Ureter (tissue), 1 donor: ENCODE measurements around the gene CFAP46. TPM values are rescaled to one million over a fixed set of nuclear protein-coding genes. Genes with fewer than 3 reads are reported as not detected.
"Not testable (repeated sequence)": the region's sequence is repeated elsewhere in the genome, so short reads cannot be mapped to it uniquely, and the experiment has no call there.

Source experiments
- DNase-seq: peaks from one replicate; pipeline ENCODE4 v3.0.0-alpha.2; 2020; ENCODE audit warnings: low spot score
- total RNA-seq: library from RNA; stranded (reverse); gene quantifications from one replicate; pipeline ENCODE4 v1.2.4, GENCODE V29; 2023
- donor health status: DM: yes; HTN: yes; CAD: no.

Gene CFAP46
- total RNA-seq, 1 donor from 2014 or later: 1.7 TPM

- no peak for DNase-seq
These were observed 114.4 kb downstream of the CFAP46 start for GRCh38 chr10:132827861-132828539.

GRCh38 chr10:132827423-132827789 is 115.0 kb downstream of the CFAP46 start:
- DNase-seq: peak; percentile 17

GRCh38 chr10:132826524-132827422 is 115.6 kb downstream of the CFAP46 start:
- peak; percentile 37 for DNase-seq

GRCh38 chr10:132825783-132826523 is 116.4 kb downstream of the CFAP46 start:
- DNase-seq: not testable (repeated sequence)

- no peak for DNase-seq
These were observed 122.3 kb downstream of the CFAP46 start for GRCh38 chr10:132820056-132820455.

- no peak for DNase-seq
These were observed 124.6 kb downstream of the CFAP46 start for GRCh38 chr10:132817701-132818211.

- no peak for DNase-seq
These were observed 125.7 kb downstream of the CFAP46 start for GRCh38 chr10:132816718-132817117.

GRCh38 chr10:132815168-132815857 is 127.1 kb downstream of the CFAP46 start:
- DNase-seq: no peak

- DNase-seq: no peak
These were observed 127.9 kb downstream of the CFAP46 start for GRCh38 chr10:132814469-132814856.

GRCh38 chr10:132813560-132814468 is 128.6 kb downstream of the CFAP46 start:
- DNase-seq: no peak

- no peak for DNase-seq
These were observed 129.4 kb downstream of the CFAP46 start for GRCh38 chr10:132813001-132813401.

GRCh38 chr10:132812520-132812919 is 129.8 kb downstream of the CFAP46 start:
- DNase-seq: no peak

- DNase-seq: no peak
These were observed 130.4 kb downstream of the CFAP46 start for GRCh38 chr10:132811891-132812481.

- no peak for DNase-seq
These were observed 131.3 kb downstream of the CFAP46 start for GRCh38 chr10:132810807-132811700.

GRCh38 chr10:132810141-132810806 is 132.1 kb downstream of the CFAP46 start:
- no peak for DNase-seq

GRCh38 chr10:132809232-132810140 is 132.9 kb downstream of the CFAP46 start:
- DNase-seq: no peak
